Loucy (cell line): ENCODE results near the gene AMIGO2.

ENCODE experiments used
- H2AFZ ChIP-seq: fragments of 200-600 bp; sonication (generic); 2 replicates; pipeline ENCODE4 v1.6.0; 2016; ENCODE audit warnings: antibody characterized with exemption, mild to moderate bottlenecking, low read length, moderate library complexity
- H3F3A ChIP-seq: fragments of 200-600 bp; 2 replicates; pipeline ENCODE4 v1.6.0; 2016; ENCODE audit warnings: antibody characterized with exemption, low read depth, mild to moderate bottlenecking
- H3K27me3 ChIP-seq: fragments of 200-600 bp; sonication (generic); 2 replicates; pipeline ENCODE4 v1.6.1; 2014; ENCODE audit warnings: low read length, mild to moderate bottlenecking; ENCODE audit not compliant: insufficient read depth, poor library complexity, severe bottlenecking
- H3K36me3 ChIP-seq: fragments of 200-600 bp; sonication (generic); 2 replicates; pipeline ENCODE4 v1.6.1; 2016; ENCODE audit warnings: low read length; ENCODE audit not compliant: insufficient read depth
- H3K4me1 ChIP-seq: fragments of 200-600 bp; sonication (generic); 2 replicates; pipeline ENCODE4 v1.5.1; 2014; ENCODE audit warnings: low read length, mild to moderate bottlenecking; ENCODE audit not compliant: insufficient read depth, poor library complexity, severe bottlenecking
- H3K4me2 ChIP-seq: fragments of 200-600 bp; sonication (generic); 2 replicates; pipeline ENCODE4 v1.6.0; 2014; ENCODE audit warnings: antibody characterized with exemption, low read length, low read depth, mild to moderate bottlenecking; ENCODE audit not compliant: poor library complexity, severe bottlenecking
- H3K4me3 ChIP-seq: fragments of 200-600 bp; sonication (generic); 2 replicates; pipeline ENCODE4 v1.5.1; 2014; ENCODE audit warnings: low read length, mild to moderate bottlenecking, mixed read lengths; ENCODE audit not compliant: poor library complexity, severe bottlenecking
- H3K79me2 ChIP-seq: fragments of 200-600 bp; sonication (generic); 2 replicates; pipeline ENCODE4 v1.6.1; 2014; ENCODE audit warnings: low read length; ENCODE audit not compliant: insufficient read depth
- H3K9ac ChIP-seq: fragments of 200-600 bp; sonication (generic); 2 replicates; pipeline ENCODE4 v1.6.0; 2014; ENCODE audit warnings: mild to moderate bottlenecking, low read depth, low read length, moderate library complexity; ENCODE audit not compliant: poor library complexity, severe bottlenecking
- H3K9me2 ChIP-seq: fragments of 200-600 bp; sonication (generic); replicated peaks from 2 replicates; pipeline ENCODE4 v1.6.1; 2016; ENCODE audit warnings: low read depth, low read length, mixed read lengths
- H3K9me3 ChIP-seq: fragments of 200-600 bp; sonication (generic); 2 replicates; pipeline ENCODE4 v1.6.1; 2014; ENCODE audit warnings: mild to moderate bottlenecking, antibody characterized with exemption, low read length, low read depth; ENCODE audit not compliant: insufficient read depth
- H4K20me1 ChIP-seq: fragments of 200-600 bp; sonication (generic); 2 replicates; pipeline ENCODE4 v1.6.0; 2014; ENCODE audit warnings: antibody characterized with exemption, low read length, mild to moderate bottlenecking; ENCODE audit not compliant: insufficient read depth, poor library complexity, severe bottlenecking
- EZH2phosphoT487 ChIP-seq: fragments of 200-600 bp; IDR thresholded peaks from 2 replicates; pipeline ENCODE4 v1.6.1; 2018; ENCODE audit warnings: antibody characterized with exemption, mild to moderate bottlenecking, moderate library complexity, borderline replicate concordance
- TF ChIP-seq, protein P1 (sequence below): fragments of 200-600 bp; sonication (generic); conservative IDR thresholded peaks from 2 replicates; pipeline ENCODE4 v1.5.1; 2014; ENCODE audit warnings: mild to moderate bottlenecking, antibody characterized with exemption, low read length

AMIGO2 gene

DNA sequence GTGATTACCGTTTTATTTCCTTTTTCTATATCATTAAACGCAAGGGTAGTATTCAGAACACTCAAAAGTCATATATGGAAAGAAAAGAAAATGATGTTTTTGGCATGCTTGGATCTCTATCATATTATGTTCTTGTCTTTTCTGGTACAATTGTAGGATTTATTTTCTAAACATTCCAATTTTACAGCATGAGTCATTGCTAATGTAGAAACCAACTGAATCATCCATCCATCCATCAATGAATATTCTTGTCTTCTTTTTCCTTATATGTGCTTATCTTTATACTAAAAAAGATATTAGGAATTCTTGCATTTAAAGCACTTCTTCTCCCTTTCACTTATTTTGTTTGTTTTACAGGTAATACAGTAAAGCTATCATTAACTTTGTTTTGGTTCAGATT lies 20.4 kb upstream of the AMIGO2 start:
- peaks cover 4% of the 10 kb centered on the region for H3K4me1 ChIP-seq
- TF ChIP-seq, protein P1, sequence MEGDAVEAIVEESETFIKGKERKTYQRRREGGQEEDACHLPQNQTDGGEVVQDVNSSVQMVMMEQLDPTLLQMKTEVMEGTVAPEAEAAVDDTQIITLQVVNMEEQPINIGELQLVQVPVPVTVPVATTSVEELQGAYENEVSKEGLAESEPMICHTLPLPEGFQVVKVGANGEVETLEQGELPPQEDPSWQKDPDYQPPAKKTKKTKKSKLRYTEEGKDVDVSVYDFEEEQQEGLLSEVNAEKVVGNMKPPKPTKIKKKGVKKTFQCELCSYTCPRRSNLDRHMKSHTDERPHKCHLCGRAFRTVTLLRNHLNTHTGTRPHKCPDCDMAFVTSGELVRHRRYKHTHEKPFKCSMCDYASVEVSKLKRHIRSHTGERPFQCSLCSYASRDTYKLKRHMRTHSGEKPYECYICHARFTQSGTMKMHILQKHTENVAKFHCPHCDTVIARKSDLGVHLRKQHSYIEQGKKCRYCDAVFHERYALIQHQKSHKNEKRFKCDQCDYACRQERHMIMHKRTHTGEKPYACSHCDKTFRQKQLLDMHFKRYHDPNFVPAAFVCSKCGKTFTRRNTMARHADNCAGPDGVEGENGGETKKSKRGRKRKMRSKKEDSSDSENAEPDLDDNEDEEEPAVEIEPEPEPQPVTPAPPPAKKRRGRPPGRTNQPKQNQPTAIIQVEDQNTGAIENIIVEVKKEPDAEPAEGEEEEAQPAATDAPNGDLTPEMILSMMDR: no peak
- TF ChIP-seq EZH2phosphoT487: no peak

DNA sequence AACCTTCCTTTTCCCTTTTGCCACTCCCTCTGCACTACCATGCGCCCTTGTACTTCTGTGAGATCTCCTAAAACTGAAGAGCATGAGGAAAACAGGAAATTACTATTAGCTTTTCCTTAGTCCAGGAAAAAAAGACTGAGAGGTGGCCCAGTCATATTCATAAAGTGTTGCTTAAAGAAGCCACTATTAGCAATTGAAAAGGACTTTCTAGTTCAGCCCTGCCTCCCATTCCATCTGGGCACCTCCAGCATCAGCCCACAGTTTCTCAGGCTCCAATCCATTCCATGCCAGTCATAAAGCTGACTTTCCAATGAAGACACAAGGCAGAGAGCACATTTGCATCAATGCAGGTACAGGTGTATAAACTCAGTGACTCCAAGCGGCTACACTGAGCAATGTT lies 19.9 kb upstream of the AMIGO2 start:
- TF ChIP-seq, protein P1: no peak
- TF ChIP-seq EZH2phosphoT487: no peak

More for the DNA sequence above, 20.4 kb upstream of the AMIGO2 start:
- Histone ChIP-seq H3K9ac (no peak overlapping the region), H3K4me2 (no peak overlapping the region), H2AFZ (no peak overlapping the region), H3K79me2 (no peaks in the 10 kb centered on the region), H3K9me2 (no peaks in the 10 kb centered on the region), H3F3A (no peaks in the 10 kb centered on the region), H4K20me1 (no peaks in the 10 kb centered on the region), H3K9me3 (no peaks in the 10 kb centered on the region), H3K4me3 (no peak overlapping the region), H3K27me3 (no peaks in the 10 kb centered on the region), H3K36me3 (no peaks in the 10 kb centered on the region)

DNA sequence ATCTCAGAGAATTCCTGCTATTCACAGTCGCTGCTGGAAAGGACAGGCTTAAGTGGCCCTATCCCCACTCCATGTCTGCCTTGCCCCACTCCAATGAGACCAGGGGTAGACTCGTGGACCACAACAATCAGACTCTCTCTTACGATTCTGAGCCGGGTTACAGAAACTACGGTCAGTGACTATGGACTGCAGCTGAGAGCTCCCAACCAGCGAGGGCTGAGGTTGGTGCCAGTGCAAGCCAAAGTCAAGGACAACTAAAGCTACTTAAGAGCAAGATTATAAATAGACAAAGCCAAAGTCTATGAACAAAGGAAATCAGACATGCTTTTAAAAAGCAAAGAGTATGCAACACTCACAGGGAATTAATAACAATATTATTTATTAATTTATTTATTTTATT lies 18.3 kb upstream of the AMIGO2 start:
- no peak for TF ChIP-seq EZH2phosphoT487
- TF ChIP-seq, protein P1: no peak
- H3K4me1 ChIP-seq: peaks cover 7% of the 10 kb centered on the region
- H4K20me1 ChIP-seq: no peaks in the 10 kb centered on the region
- H3K4me2 ChIP-seq: no peak overlapping the region
- H3K79me2 ChIP-seq: no peaks in the 10 kb centered on the region
- no peak overlapping the region for H3K4me3 ChIP-seq
- no peaks in the 10 kb centered on the region for H3F3A ChIP-seq
- H2AFZ ChIP-seq: no peak overlapping the region
- no peak overlapping the region for H3K9ac ChIP-seq
- no peaks in the 10 kb centered on the region for H3K36me3 ChIP-seq
- no peaks in the 10 kb centered on the region for H3K9me3 ChIP-seq
- H3K9me2 ChIP-seq: no peaks in the 10 kb centered on the region
- H3K27me3 ChIP-seq: no peaks in the 10 kb centered on the region

More for the DNA sequence above, 19.9 kb upstream of the AMIGO2 start:
- H3K4me2 ChIP-seq: no peak overlapping the region
- H2AFZ ChIP-seq: no peak overlapping the region
- H4K20me1 ChIP-seq: no peaks in the 10 kb centered on the region
- H3K27me3 ChIP-seq: no peaks in the 10 kb centered on the region
- H3F3A ChIP-seq: no peaks in the 10 kb centered on the region
- H3K4me1 ChIP-seq: peaks cover 7% of the 10 kb centered on the region
- no peaks in the 10 kb centered on the region for H3K79me2 ChIP-seq
- H3K9ac ChIP-seq: no peak overlapping the region
- no peaks in the 10 kb centered on the region for H3K36me3 ChIP-seq
- H3K9me2 ChIP-seq: no peaks in the 10 kb centered on the region
- H3K9me3 ChIP-seq: no peaks in the 10 kb centered on the region
- no peak overlapping the region for H3K4me3 ChIP-seq
